NCI-H510A (cell line): ENCODE measurements around the gene HERC3.

ENCODE experiments used
- DNase-seq: peaks from one replicate; lab custom pipeline; 2025; lab: John Stamatoyannopoulos, UW

The HERC3 gene

GRCh38 chr4:88747351-88747750 is 155.1 kb downstream of the HERC3 start:
- no peak for DNase-seq

- no peak for DNase-seq
Measured at GRCh38 chr4:88750369-88750768, 158.1 kb downstream of the HERC3 start.

- DNase-seq = no peak
Measured at GRCh38 chr4:88751258-88752075, 159.2 kb downstream of the HERC3 start.

GRCh38 chr4:88752076-88752463 is 159.8 kb downstream of the HERC3 start:
- DNase-seq = no peak

- no peak for DNase-seq
Measured at GRCh38 chr4:88752754-88753153, 160.5 kb downstream of the HERC3 start.

- no peak for DNase-seq
Measured at GRCh38 chr4:88753658-88754571, 161.6 kb downstream of the HERC3 start.

- no peak for DNase-seq
Measured at GRCh38 chr4:88754796-88755195, 162.5 kb downstream of the HERC3 start.

- DNase-seq = no peak
Measured at GRCh38 chr4:88755454-88755853, 163.2 kb downstream of the HERC3 start.

GRCh38 chr4:88756149-88756548 is 163.9 kb downstream of the HERC3 start:
- no peak for DNase-seq

GRCh38 chr4:88757067-88757466 is 164.8 kb downstream of the HERC3 start:
- no peak for DNase-seq

- DNase-seq = no peak
Measured at GRCh38 chr4:88757776-88758175, 165.5 kb downstream of the HERC3 start.
